Measurements from ENCODE around the gene SLC4A5. TPM values are rescaled to one million over a fixed set of nuclear protein-coding genes. Genes with fewer than 3 reads are reported as not detected.
"Not testable (repeated sequence)": the region's sequence is repeated elsewhere in the genome, so short reads cannot be mapped to it uniquely, and the experiment has no call there.

Gene SLC4A5
- total RNA-seq, 3 donors from 2014 or later, result 2.1 to 3.1 (median 2.1) TPM

GRCh38 chr2:74235041-74235440, 108.2 kb downstream of the SLC4A5 start:
- TF ChIP-seq, protein P1, sequence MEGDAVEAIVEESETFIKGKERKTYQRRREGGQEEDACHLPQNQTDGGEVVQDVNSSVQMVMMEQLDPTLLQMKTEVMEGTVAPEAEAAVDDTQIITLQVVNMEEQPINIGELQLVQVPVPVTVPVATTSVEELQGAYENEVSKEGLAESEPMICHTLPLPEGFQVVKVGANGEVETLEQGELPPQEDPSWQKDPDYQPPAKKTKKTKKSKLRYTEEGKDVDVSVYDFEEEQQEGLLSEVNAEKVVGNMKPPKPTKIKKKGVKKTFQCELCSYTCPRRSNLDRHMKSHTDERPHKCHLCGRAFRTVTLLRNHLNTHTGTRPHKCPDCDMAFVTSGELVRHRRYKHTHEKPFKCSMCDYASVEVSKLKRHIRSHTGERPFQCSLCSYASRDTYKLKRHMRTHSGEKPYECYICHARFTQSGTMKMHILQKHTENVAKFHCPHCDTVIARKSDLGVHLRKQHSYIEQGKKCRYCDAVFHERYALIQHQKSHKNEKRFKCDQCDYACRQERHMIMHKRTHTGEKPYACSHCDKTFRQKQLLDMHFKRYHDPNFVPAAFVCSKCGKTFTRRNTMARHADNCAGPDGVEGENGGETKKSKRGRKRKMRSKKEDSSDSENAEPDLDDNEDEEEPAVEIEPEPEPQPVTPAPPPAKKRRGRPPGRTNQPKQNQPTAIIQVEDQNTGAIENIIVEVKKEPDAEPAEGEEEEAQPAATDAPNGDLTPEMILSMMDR (IDR thresholded peaks at IDR 0.05), result no peak
- Histone ChIP-seq H3K9me3 (no peaks in the 10 kb centered on the region), H3K4me3 (no peak overlapping the region), H3K4me1 (ENCODE audit: low read depth) (no peaks in the 10 kb centered on the region), H3K36me3 (ENCODE audit: low read depth) (no peaks in the 10 kb centered on the region)
- DNase-seq (no peak), ATAC-seq (no peak)
- intact Hi-C loops (cut with DNase I, micrococcal nuclease), result no loop called here

- H3K36me3 ChIP-seq (ENCODE audit: low read depth), result no peaks in the 10 kb centered on the region
- H3K4me1 ChIP-seq (ENCODE audit: low read depth), result no peaks in the 10 kb centered on the region
- TF ChIP-seq, protein P1 (IDR thresholded peaks at IDR 0.05), result no peak
- no peak for ATAC-seq
- H3K4me3 ChIP-seq, result no peak overlapping the region
- intact Hi-C loops (cut with DNase I, micrococcal nuclease), result no loop called here
- no peak for DNase-seq
- H3K9me3 ChIP-seq, result no peaks in the 10 kb centered on the region
Observed at GRCh38 chr2:74233648-74234047, 109.6 kb downstream of the SLC4A5 start.

DNA sequence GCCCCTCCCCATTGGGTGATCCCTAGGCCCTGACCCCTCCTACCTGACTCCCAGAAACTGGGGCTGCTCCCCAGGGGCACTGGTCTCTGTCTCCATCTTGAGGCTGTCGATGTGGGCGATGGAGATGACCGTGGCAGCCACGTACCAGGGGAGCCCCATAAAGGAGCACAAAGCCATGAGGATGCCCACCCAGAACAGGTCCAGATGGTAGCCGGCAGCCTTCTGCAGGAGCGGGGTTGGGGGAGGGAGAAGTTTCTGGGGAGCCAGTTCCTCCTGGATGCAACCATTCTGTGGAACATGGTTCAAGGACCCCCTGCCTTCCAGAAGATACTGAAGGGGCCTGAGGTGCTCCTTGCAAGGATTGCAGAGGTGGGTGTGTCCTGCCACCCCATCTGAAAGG, 110.8 kb downstream of the SLC4A5 start:
- H3K4me1 ChIP-seq (ENCODE audit: low read depth), result no peaks in the 10 kb centered on the region
- H3K4me3 ChIP-seq, result no peak overlapping the region
- intact Hi-C loops (cut with DNase I, micrococcal nuclease), result no loop called here
- TF ChIP-seq, protein P1 (IDR thresholded peaks at IDR 0.05), result no peak
- H3K9me3 ChIP-seq, result no peaks in the 10 kb centered on the region
- H3K36me3 ChIP-seq (ENCODE audit: low read depth), result no peaks in the 10 kb centered on the region
- ATAC-seq, result no peak
- DNase-seq, result no peak

- intact Hi-C loops (cut with DNase I, micrococcal nuclease); H3K36me3 ChIP-seq (ENCODE audit: low read depth); ATAC-seq; H3K4me3 ChIP-seq; H3K4me1 ChIP-seq (ENCODE audit: low read depth); H3K9me3 ChIP-seq; DNase-seq: not testable (repeated sequence)
Observed at GRCh38 chr2:74229865-74230264, 113.4 kb downstream of the SLC4A5 start.

- Histone ChIP-seq H3K36me3 (ENCODE audit: low read depth) (no peaks in the 10 kb centered on the region), H3K4me3 (no peak overlapping the region), H3K9me3 (no peaks in the 10 kb centered on the region), H3K4me1 (ENCODE audit: low read depth) (no peaks in the 10 kb centered on the region)
- intact Hi-C loops (cut with DNase I, micrococcal nuclease), result no loop called here
- TF ChIP-seq, protein P1 (IDR thresholded peaks at IDR 0.05), result no peak
- DNase-seq (no peak), ATAC-seq (no peak)
Observed at GRCh38 chr2:74228772-74229171, 114.4 kb downstream of the SLC4A5 start.

DNA sequence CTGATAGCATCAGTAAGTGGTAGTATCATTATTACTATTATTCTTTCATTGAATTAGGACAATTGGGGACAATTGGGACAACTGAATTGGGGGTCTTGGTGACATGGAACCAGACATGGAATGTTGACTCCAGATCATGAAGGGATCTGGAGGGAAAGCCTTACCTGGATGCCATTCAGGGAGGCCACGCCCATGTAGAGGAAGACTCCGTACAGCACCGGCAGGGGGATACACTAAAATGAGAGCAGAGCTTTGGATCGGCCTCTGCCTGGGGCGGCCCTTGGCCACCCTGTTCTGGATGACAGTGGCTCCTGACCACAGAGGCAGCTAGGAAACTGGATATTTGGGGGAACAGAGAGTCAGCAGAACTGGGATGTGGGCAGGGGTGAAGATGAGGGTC, 115.6 kb downstream of the SLC4A5 start:
- TF ChIP-seq, protein P1 (IDR thresholded peaks at IDR 0.05), result no peak
- ATAC-seq, result no peak
- Histone ChIP-seq H3K9me3 (no peaks in the 10 kb centered on the region), H3K4me1 (ENCODE audit: low read depth) (no peaks in the 10 kb centered on the region), H3K36me3 (ENCODE audit: low read depth) (no peaks in the 10 kb centered on the region), H3K4me3 (no peak overlapping the region)
- intact Hi-C loops (cut with DNase I, micrococcal nuclease), result no loop called here
- DNase-seq, result no peak
